Measurements from ENCODE around the gene SURF1. TPM values are rescaled to one million over a fixed set of nuclear protein-coding genes. Genes with fewer than 3 reads are reported as not detected.
"Not testable (repeated sequence)": the region's sequence is repeated elsewhere in the genome, so short reads cannot be mapped to it uniquely, and the experiment has no call there.

SURF1 gene
- total RNA-seq, 1 donor from 2014 or later, result 56.1 TPM

DNA sequence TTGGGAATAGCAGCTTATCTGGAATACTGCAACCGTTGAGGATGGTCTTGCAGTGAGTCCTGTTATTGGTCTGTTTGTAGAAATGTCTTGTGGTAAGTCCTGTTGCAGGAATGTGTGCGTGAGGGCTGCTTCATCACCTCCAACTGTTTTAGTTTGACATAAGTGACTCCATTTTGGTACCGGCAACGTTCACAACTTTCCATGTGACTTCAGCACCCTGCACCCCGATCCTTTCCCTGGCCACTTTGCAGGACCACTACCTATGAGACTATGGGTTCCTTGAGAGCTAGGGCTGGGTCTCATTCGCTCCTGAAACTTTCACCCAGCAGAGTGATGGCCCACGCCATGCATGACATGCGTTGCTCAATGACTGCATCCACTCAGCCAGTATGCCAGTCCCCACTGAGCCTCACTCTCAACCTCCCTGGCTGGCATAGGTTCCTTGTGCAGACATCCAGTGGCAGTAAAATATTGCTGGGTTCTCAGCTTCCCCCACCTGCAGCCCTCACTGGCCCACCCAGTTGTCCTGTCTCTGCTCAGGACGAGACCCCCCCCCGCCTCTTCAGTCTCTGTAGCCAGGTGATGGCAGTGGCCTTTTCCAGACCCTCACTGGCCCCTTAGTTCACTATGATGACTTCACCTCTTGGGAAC lies 28.3 kb downstream of the SURF1 start:
- Mint-ChIP-seq H3K27ac (ENCODE audit: unreplicated experiment) (no peak overlapping the region), H3K4me3 (ENCODE audit: unreplicated experiment) (no peak overlapping the region), H3K9me3 (ENCODE audit: unreplicated experiment) (peaks cover 4% of the 10 kb centered on the region), H3K36me3 (ENCODE audit: unreplicated experiment) (peaks cover 14% of the 10 kb centered on the region), H3K27me3 (ENCODE audit: unreplicated experiment) (no peaks in the 10 kb centered on the region), H3K4me1 (ENCODE audit: low read depth, unreplicated experiment) (no peaks in the 10 kb centered on the region)
- TF ChIP-seq, protein P1, sequence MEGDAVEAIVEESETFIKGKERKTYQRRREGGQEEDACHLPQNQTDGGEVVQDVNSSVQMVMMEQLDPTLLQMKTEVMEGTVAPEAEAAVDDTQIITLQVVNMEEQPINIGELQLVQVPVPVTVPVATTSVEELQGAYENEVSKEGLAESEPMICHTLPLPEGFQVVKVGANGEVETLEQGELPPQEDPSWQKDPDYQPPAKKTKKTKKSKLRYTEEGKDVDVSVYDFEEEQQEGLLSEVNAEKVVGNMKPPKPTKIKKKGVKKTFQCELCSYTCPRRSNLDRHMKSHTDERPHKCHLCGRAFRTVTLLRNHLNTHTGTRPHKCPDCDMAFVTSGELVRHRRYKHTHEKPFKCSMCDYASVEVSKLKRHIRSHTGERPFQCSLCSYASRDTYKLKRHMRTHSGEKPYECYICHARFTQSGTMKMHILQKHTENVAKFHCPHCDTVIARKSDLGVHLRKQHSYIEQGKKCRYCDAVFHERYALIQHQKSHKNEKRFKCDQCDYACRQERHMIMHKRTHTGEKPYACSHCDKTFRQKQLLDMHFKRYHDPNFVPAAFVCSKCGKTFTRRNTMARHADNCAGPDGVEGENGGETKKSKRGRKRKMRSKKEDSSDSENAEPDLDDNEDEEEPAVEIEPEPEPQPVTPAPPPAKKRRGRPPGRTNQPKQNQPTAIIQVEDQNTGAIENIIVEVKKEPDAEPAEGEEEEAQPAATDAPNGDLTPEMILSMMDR (IDR thresholded peaks at IDR 0.05; ENCODE audit: partially characterized antibody, unreplicated experiment), result no peak
- DNase-seq, result no peak

DNA sequence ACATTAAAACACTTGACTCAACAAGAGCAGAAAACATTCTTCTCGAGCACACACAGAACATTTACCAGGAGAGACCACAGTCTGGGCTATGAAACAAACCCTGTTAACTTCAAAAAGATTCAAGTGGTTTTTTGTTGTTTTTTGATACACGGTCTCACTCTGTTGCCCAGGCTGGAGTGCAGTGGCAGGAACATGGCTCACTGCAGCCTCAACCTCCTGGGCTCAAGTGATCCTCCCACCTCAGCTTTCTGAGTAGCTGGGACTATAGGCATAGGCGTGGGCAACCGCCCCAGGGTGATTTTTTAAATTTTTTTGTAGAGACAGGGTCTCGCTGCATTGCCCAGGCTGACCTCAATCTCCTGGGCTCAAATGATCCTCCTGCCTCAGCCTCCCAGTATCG lies 29.3 kb downstream of the SURF1 start:
- not testable (repeated sequence) for H3K36me3 Mint-ChIP-seq (ENCODE audit: unreplicated experiment); H3K27ac Mint-ChIP-seq (ENCODE audit: unreplicated experiment); H3K4me3 Mint-ChIP-seq (ENCODE audit: unreplicated experiment); H3K27me3 Mint-ChIP-seq (ENCODE audit: unreplicated experiment); DNase-seq; H3K4me1 Mint-ChIP-seq (ENCODE audit: low read depth, unreplicated experiment); H3K9me3 Mint-ChIP-seq (ENCODE audit: unreplicated experiment)

DNA sequence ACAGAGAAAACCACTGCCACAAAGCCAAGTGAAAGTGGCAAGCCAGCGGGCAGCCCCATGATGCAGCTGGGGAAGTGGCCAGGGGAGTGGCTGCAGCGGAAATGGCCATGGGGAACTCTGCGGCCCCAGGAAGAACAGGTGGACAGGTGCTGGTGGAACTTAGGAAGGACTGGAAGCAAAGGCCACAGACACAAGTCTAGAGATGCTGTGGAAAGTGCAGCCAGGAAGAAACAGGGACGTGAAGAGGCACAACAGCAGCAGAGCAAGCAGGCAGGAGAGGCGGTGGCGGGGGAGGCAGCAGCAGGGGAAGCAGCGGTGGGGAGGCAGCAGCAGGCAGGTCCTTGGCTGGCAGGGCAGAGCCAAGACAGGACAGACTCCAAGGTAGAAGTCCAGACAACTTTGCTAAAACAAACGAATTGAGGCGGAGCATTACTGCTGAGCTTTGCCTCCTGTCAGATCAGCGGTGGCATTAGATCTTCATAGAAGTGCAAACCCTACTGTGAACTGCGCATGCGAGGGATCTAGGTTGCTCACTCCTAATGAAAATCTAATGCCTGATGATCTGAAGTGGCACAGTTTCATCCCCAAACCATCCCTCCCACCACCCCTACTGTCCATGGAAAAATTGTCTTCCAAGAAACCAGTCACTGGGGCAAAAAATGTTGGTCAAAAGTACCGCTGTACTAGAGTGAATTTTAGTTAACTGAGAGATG lies 32.1 kb downstream of the SURF1 start:
- Mint-ChIP-seq H3K27me3 (ENCODE audit: unreplicated experiment) (no peaks in the 10 kb centered on the region), H3K4me3 (ENCODE audit: unreplicated experiment) (no peak overlapping the region), H3K36me3 (ENCODE audit: unreplicated experiment) (peaks cover 13% of the 10 kb centered on the region), H3K4me1 (ENCODE audit: low read depth, unreplicated experiment) (no peaks in the 10 kb centered on the region), H3K9me3 (ENCODE audit: unreplicated experiment) (peaks cover 10% of the 10 kb centered on the region), H3K27ac (ENCODE audit: unreplicated experiment) (no peak overlapping the region)
- TF ChIP-seq, protein P1 (IDR thresholded peaks at IDR 0.05; ENCODE audit: partially characterized antibody, unreplicated experiment), result no peak
- DNase-seq, result no peak

DNA sequence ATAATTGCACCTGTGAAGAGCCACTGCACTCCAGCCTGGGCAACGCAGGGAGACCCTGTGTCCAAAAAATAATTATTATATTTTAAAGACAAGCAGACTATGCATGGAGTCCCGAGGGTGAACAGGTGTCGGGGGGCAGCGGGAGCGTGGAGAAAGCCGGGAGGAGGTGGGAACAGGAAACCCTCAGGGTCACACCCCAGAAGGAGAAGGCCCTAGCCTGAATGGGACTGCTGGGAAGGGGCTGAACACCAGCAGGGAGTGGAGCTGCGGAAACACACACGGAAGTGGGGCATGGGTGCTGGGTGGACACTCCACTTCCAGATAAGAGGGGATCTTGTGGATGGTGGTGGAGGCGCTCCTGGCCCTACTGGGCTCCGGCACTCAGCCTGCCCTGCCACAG lies 33.1 kb downstream of the SURF1 start:
- TF ChIP-seq, protein P1 (IDR thresholded peaks at IDR 0.05; ENCODE audit: partially characterized antibody, unreplicated experiment), result no peak
- H3K27ac Mint-ChIP-seq (ENCODE audit: unreplicated experiment), result no peak overlapping the region
- no peak overlapping the region for H3K4me3 Mint-ChIP-seq (ENCODE audit: unreplicated experiment)
- DNase-seq, result no peak
- peaks cover 11% of the 10 kb centered on the region for H3K9me3 Mint-ChIP-seq (ENCODE audit: unreplicated experiment)
- no peaks in the 10 kb centered on the region for H3K4me1 Mint-ChIP-seq (ENCODE audit: low read depth, unreplicated experiment)
- H3K27me3 Mint-ChIP-seq (ENCODE audit: unreplicated experiment), result no peaks in the 10 kb centered on the region
- peaks cover 13% of the 10 kb centered on the region for H3K36me3 Mint-ChIP-seq (ENCODE audit: unreplicated experiment)

DNA sequence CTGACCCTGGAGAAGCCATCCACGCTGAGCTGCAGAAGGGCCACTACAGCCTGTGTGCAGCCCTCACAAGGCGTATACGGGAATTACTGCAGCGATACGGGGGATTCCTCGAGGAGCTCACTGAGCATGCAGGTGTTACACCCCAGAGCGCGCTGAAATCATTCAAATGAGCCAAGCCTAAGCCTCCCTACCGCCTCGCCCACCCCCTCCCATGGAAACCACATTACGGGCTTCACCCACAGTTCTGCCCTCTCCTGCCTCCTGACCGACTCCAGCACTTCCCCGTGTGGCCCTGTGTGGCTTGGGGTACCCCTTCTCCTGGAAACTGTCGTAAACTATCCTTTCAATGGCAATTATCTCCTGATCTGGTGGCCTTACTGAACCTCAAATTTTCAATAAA lies 33.6 kb downstream of the SURF1 start:
- Mint-ChIP-seq H3K9me3 (ENCODE audit: unreplicated experiment) (peaks cover 11% of the 10 kb centered on the region), H3K4me3 (ENCODE audit: unreplicated experiment) (no peak overlapping the region), H3K27me3 (ENCODE audit: unreplicated experiment) (no peaks in the 10 kb centered on the region), H3K27ac (ENCODE audit: unreplicated experiment) (no peak overlapping the region), H3K36me3 (ENCODE audit: unreplicated experiment) (peaks cover 13% of the 10 kb centered on the region), H3K4me1 (ENCODE audit: low read depth, unreplicated experiment) (no peaks in the 10 kb centered on the region)
- DNase-seq, result no peak
- TF ChIP-seq, protein P1 (IDR thresholded peaks at IDR 0.05; ENCODE audit: partially characterized antibody, unreplicated experiment), result no peak
